IPS-15b (cell line): ENCODE data around the gene PPM1B.
"Not testable (repeated sequence)": the region's sequence is repeated elsewhere in the genome, so short reads cannot be mapped to it uniquely, and the experiment has no call there.

Experiments
- H3K27me3 ChIP-seq: one replicate; pipeline ENCODE4 v1.6.1; 2013; ENCODE audit warnings: low read length; ENCODE audit not compliant: control insufficient read depth, insufficient read depth
- H3K36me3 ChIP-seq: one replicate; pipeline ENCODE4 v1.6.1; 2013; ENCODE audit warnings: low read length; ENCODE audit not compliant: control insufficient read depth, insufficient read depth
- H3K4me1 ChIP-seq: one replicate; pipeline ENCODE4 v1.6.1; 2013; ENCODE audit warnings: mild to moderate bottlenecking, low read length; ENCODE audit not compliant: control insufficient read depth, insufficient read depth
- H3K4me3 ChIP-seq: one replicate; pipeline ENCODE4 v1.5.1; 2013; ENCODE audit warnings: low read depth, low read length
- H3K9ac ChIP-seq: one replicate; pipeline ENCODE4 v1.6.1; 2013; ENCODE audit warnings: low read depth, mild to moderate bottlenecking, low read length
- H3K9me3 ChIP-seq: one replicate; pipeline ENCODE4 v1.6.1; 2013; ENCODE audit warnings: mild to moderate bottlenecking, low read length; ENCODE audit not compliant: control insufficient read depth, insufficient read depth

Gene PPM1B

GRCh38 chr2:44168681-44169154 is at the start of gene PPM1B:
PPM1B (plus strand) TSS chr2:44168875; CDS start chr2:44201200, 32,325 bp downstream.
- H3K36me3 ChIP-seq, result no peaks in the 10 kb centered on the region
- no peaks in the 10 kb centered on the region for H3K9me3 ChIP-seq
- peak within 1 kb of the TSS; percentile 96 for H3K4me3 ChIP-seq
- H3K9ac ChIP-seq, result peak within 1 kb of the TSS; percentile 74
- H3K4me1 ChIP-seq, result peaks cover 2% of the 10 kb centered on the region
- no peaks in the 10 kb centered on the region for H3K27me3 ChIP-seq

GRCh38 chr2:44119878-44120277 is 48.8 kb upstream of the PPM1B start:
- Histone ChIP-seq H3K4me1 (no peaks in the 10 kb centered on the region), H3K9ac (no peak overlapping the region), H3K27me3 (no peaks in the 10 kb centered on the region), H3K4me3 (no peak overlapping the region), H3K36me3 (no peaks in the 10 kb centered on the region), H3K9me3 (no peaks in the 10 kb centered on the region)

- no peaks in the 10 kb centered on the region for H3K9me3 ChIP-seq
Observed at GRCh38 chr2:44120428-44120827, 48.2 kb upstream of the PPM1B start.

GRCh38 chr2:44121899-44122298 is 46.8 kb upstream of the PPM1B start:
- Histone ChIP-seq H3K36me3 (no peaks in the 10 kb centered on the region), H3K27me3 (no peaks in the 10 kb centered on the region), H3K9ac (no peak overlapping the region), H3K4me1 (peaks cover 8% of the 10 kb centered on the region), H3K9me3 (no peaks in the 10 kb centered on the region), H3K4me3 (no peak overlapping the region)

More at GRCh38 chr2:44120428-44120827, 48.2 kb upstream of the PPM1B start:
- H3K9ac ChIP-seq, result no peak overlapping the region
- no peaks in the 10 kb centered on the region for H3K27me3 ChIP-seq
- H3K4me3 ChIP-seq, result no peak overlapping the region
- H3K36me3 ChIP-seq, result no peaks in the 10 kb centered on the region
- no peaks in the 10 kb centered on the region for H3K4me1 ChIP-seq

GRCh38 chr2:44124500-44124899 is 44.2 kb upstream of the PPM1B start:
- peaks cover 8% of the 10 kb centered on the region for H3K4me1 ChIP-seq
- H3K36me3 ChIP-seq, result no peaks in the 10 kb centered on the region
- no peak overlapping the region for H3K4me3 ChIP-seq
- H3K9me3 ChIP-seq, result no peaks in the 10 kb centered on the region
- H3K9ac ChIP-seq, result no peak overlapping the region
- H3K27me3 ChIP-seq, result no peaks in the 10 kb centered on the region

- Histone ChIP-seq H3K9ac (no peak overlapping the region), H3K27me3 (no peaks in the 10 kb centered on the region), H3K4me1 (peaks cover 18% of the 10 kb centered on the region), H3K9me3 (no peaks in the 10 kb centered on the region), H3K4me3 (no peak overlapping the region), H3K36me3 (no peaks in the 10 kb centered on the region)
Observed at GRCh38 chr2:44126106-44126797, 42.4 kb upstream of the PPM1B start.

GRCh38 chr2:44130441-44130840 is 38.2 kb upstream of the PPM1B start:
- Histone ChIP-seq H3K27me3 (no peaks in the 10 kb centered on the region), H3K36me3 (no peaks in the 10 kb centered on the region), H3K9me3 (no peaks in the 10 kb centered on the region), H3K4me3 (no peak overlapping the region), H3K9ac (no peak overlapping the region), H3K4me1 (peaks cover 18% of the 10 kb centered on the region)

GRCh38 chr2:44131177-44131576 is 37.5 kb upstream of the PPM1B start:
- no peaks in the 10 kb centered on the region for H3K36me3 ChIP-seq
- H3K4me1 ChIP-seq, result peaks cover 19% of the 10 kb centered on the region
- no peaks in the 10 kb centered on the region for H3K9me3 ChIP-seq
- H3K27me3 ChIP-seq, result no peaks in the 10 kb centered on the region
- no peak overlapping the region for H3K9ac ChIP-seq
- H3K4me3 ChIP-seq, result no peak overlapping the region

GRCh38 chr2:44133602-44134001 is 35.1 kb upstream of the PPM1B start:
- not testable (repeated sequence) for H3K9me3 ChIP-seq, H3K9ac ChIP-seq, H3K27me3 ChIP-seq, H3K4me3 ChIP-seq, H3K36me3 ChIP-seq
- peaks cover 36% of the 10 kb centered on the region for H3K4me1 ChIP-seq

GRCh38 chr2:44134848-44135247 is 33.8 kb upstream of the PPM1B start:
- Histone ChIP-seq H3K9me3 (no peaks in the 10 kb centered on the region), H3K9ac (no peak overlapping the region), H3K4me1 (peaks cover 38% of the 10 kb centered on the region), H3K27me3 (no peaks in the 10 kb centered on the region), H3K4me3 (no peak overlapping the region), H3K36me3 (no peaks in the 10 kb centered on the region)

- no peaks in the 10 kb centered on the region for H3K9me3 ChIP-seq
- H3K27me3 ChIP-seq, result no peaks in the 10 kb centered on the region
- H3K4me1 ChIP-seq, result peaks cover 36% of the 10 kb centered on the region
- no peaks in the 10 kb centered on the region for H3K36me3 ChIP-seq
- no peak overlapping the region for H3K4me3 ChIP-seq
- H3K9ac ChIP-seq, result no peak overlapping the region
Observed at GRCh38 chr2:44135296-44135695, 33.4 kb upstream of the PPM1B start.

GRCh38 chr2:44135771-44136170 is 32.9 kb upstream of the PPM1B start:
- Histone ChIP-seq H3K9me3 (no peaks in the 10 kb centered on the region), H3K9ac (no peak overlapping the region), H3K27me3 (no peaks in the 10 kb centered on the region), H3K4me1 (peaks cover 31% of the 10 kb centered on the region), H3K4me3 (no peak overlapping the region), H3K36me3 (no peaks in the 10 kb centered on the region)
